HFF-Myc (cell line): ENCODE results near the gene CTDP1.
"Not testable (repeated sequence)": the region's sequence is repeated elsewhere in the genome, so short reads cannot be mapped to it uniquely, and the experiment has no call there.

Source experiments
- DNase-seq: peaks from one replicate; pipeline ENCODE4 v3.0.0-alpha.2; 2011; ENCODE audit warnings: low read depth; ENCODE audit errors: extremely low read depth
- H3K4me3 ChIP-seq: replicated peaks from 2 replicates; pipeline ENCODE4 v1.5.1; 2011; ENCODE audit warnings: low read depth, mild to moderate bottlenecking, control low read depth, low read length
- CTCF ChIP-seq: IDR thresholded peaks from 2 replicates; pipeline ENCODE4 v1.5.1; 2012; ENCODE audit warnings: mild to moderate bottlenecking, low read depth, low read length, control low read depth; ENCODE audit errors: missing control alignments

The CTDP1 gene

GRCh38 chr18:79748321-79749180 lies 68.9 kb downstream of the CTDP1 start:
- no peak overlapping the region for H3K4me3 ChIP-seq
- no peak for DNase-seq
- no peak for TF ChIP-seq CTCF

GRCh38 chr18:79749251-79750191 lies 69.9 kb downstream of the CTDP1 start:
- no peak overlapping the region for H3K4me3 ChIP-seq
- DNase-seq = no peak
- TF ChIP-seq CTCF = no peak

- DNase-seq = no peak
- no peak for TF ChIP-seq CTCF
- H3K4me3 ChIP-seq = no peak overlapping the region
Observed at GRCh38 chr18:79750980-79751571, 71.5 kb downstream of the CTDP1 start.

- not testable (repeated sequence) for H3K4me3 ChIP-seq, DNase-seq
Observed at GRCh38 chr18:79751918-79752578, 72.4 kb downstream of the CTDP1 start.

GRCh38 chr18:79752946-79753345 lies 73.3 kb downstream of the CTDP1 start:
- not testable (repeated sequence) for DNase-seq

GRCh38 chr18:79753391-79753851 lies 73.8 kb downstream of the CTDP1 start:
- no peak overlapping the region for H3K4me3 ChIP-seq
- DNase-seq = no peak
- no peak for TF ChIP-seq CTCF

More at GRCh38 chr18:79752946-79753345, 73.3 kb downstream of the CTDP1 start:
- H3K4me3 ChIP-seq = not testable (repeated sequence)

- DNase-seq = no peak
- H3K4me3 ChIP-seq = no peak overlapping the region
- no peak for TF ChIP-seq CTCF
Observed at GRCh38 chr18:79754022-79754761, 74.6 kb downstream of the CTDP1 start.
